IMR-90 (cell line): Measurements from ENCODE around the gene CBR4. TPM values are rescaled to one million over a fixed set of nuclear protein-coding genes. Genes with fewer than 3 reads are reported as not detected.
"Not testable (repeated sequence)": the region's sequence is repeated elsewhere in the genome, so short reads cannot be mapped to it uniquely, and the experiment has no call there.

Experiments
- ATAC-seq: fragments of 200-7000 bp; cut with Tn5 transposase; 2 replicates; pipeline ENCODE4 v1.9.1; 2020; ENCODE audit warnings: low read depth, mild to moderate bottlenecking, moderate library complexity
- BruUV-seq: library from RNA; stranded (reverse); fragments of 400-500 nt; replicated peaks from 2 replicates; lab custom pipeline; 2021; lab: Mats Ljungman, UMichigan
- CTCF ChIA-PET: fragments of 300-600 bp; formaldehyde crosslinking; extraction: SDS; loops from one replicate; lab custom pipeline; 2021; ENCODE audit warnings: antibody characterized with exemption; lab: Yijun Ruan, JAX
- POLR2A ChIA-PET: fragments of 300-600 bp; sonication (Branson Sonifier 250); formaldehyde crosslinking; loops from one replicate; lab custom pipeline; 2022; ENCODE audit warnings: antibody characterized with exemption; ENCODE audit not compliant: unreplicated experiment; lab: Charles Lee
- DNase-seq: peaks from one replicate; pipeline ENCODE4 v3.0.0; 2013
- H2AFZ ChIP-seq: replicated peaks from 2 replicates; pipeline ENCODE3; 2013; ENCODE audit warnings: low read length, mild to moderate bottlenecking; ENCODE audit not compliant: poor library complexity
- H2AK5ac ChIP-seq: 2 replicates; pipeline ENCODE4 v1.6.1; 2013; ENCODE audit warnings: low read depth, low read length, inconsistent platforms
- H2AK9ac ChIP-seq: replicated peaks from 2 replicates; pipeline ENCODE3; 2013; ENCODE audit warnings: mild to moderate bottlenecking, low read depth, low read length, moderate library complexity; ENCODE audit not compliant: poor library complexity
- H2BK120ac ChIP-seq: 2 replicates; pipeline ENCODE4 v1.6.1; 2013; ENCODE audit warnings: low read depth, low read length, inconsistent platforms
- H2BK15ac ChIP-seq: 3 replicates; pipeline ENCODE4 v1.6.1; 2013; ENCODE audit warnings: low read depth, low read length, inconsistent platforms
- H2BK20ac ChIP-seq: 2 replicates; pipeline ENCODE4 v1.6.1; 2013; ENCODE audit warnings: low read depth, mild to moderate bottlenecking, inconsistent platforms, low read length, moderate library complexity
- H2BK5ac ChIP-seq: 2 replicates; pipeline ENCODE4 v1.6.1; 2013; ENCODE audit warnings: mild to moderate bottlenecking, low read depth, low read length, inconsistent platforms; ENCODE audit not compliant: poor library complexity, severe bottlenecking
- H3K14ac ChIP-seq: replicated peaks from 2 replicates; pipeline ENCODE4 v1.6.1; 2013; ENCODE audit warnings: low read depth, low read length, inconsistent platforms
- H3K18ac ChIP-seq: 2 replicates; pipeline ENCODE4 v1.6.1; 2013; ENCODE audit warnings: low read depth, low read length, control low read depth
- H3K23ac ChIP-seq: 2 replicates; pipeline ENCODE4 v1.6.1; 2013; ENCODE audit warnings: low read depth, low read length, inconsistent platforms
- H3K27ac ChIP-seq: 2 replicates; pipeline ENCODE4 v1.5.1; 2013; ENCODE audit warnings: mild to moderate bottlenecking, control low read depth, low read length; ENCODE audit not compliant: insufficient read depth
- H3K27me3 ChIP-seq: 2 replicates; pipeline ENCODE4 v1.6.1; 2013; ENCODE audit warnings: low read length; ENCODE audit not compliant: control insufficient read depth, insufficient read depth
- H3K36me3 ChIP-seq: 2 replicates; pipeline ENCODE4 v1.6.1; 2013; ENCODE audit warnings: low read length, mixed read lengths; ENCODE audit not compliant: control insufficient read depth, insufficient read depth
- H3K4ac ChIP-seq: 2 replicates; pipeline ENCODE4 v1.6.1; 2013; ENCODE audit warnings: low read depth, low read length, inconsistent platforms
- H3K4me1 ChIP-seq: 2 replicates; pipeline ENCODE4 v1.6.1; 2013; ENCODE audit warnings: low read length, mixed read lengths; ENCODE audit not compliant: control insufficient read depth, insufficient read depth
- H3K4me2 ChIP-seq: 2 replicates; pipeline ENCODE4 v1.6.1; 2013; ENCODE audit warnings: low read depth, mild to moderate bottlenecking, control low read depth, low read length, moderate library complexity
- H3K4me3 ChIP-seq: 2 replicates; pipeline ENCODE4 v1.5.1; 2013; ENCODE audit warnings: low read depth, mild to moderate bottlenecking, control low read depth, low read length, moderate library complexity; ENCODE audit not compliant: insufficient read depth
- H3K56ac ChIP-seq: 2 replicates; pipeline ENCODE4 v1.6.1; 2013; ENCODE audit warnings: low read length, inconsistent platforms; ENCODE audit not compliant: insufficient read depth; ENCODE audit errors: extremely low read depth
- H3K79me1 ChIP-seq, 2 experiments: 2 replicates each; pipeline ENCODE4 v1.6.1; 2013; ENCODE audit warnings: low read length in 2 of 2, inconsistent platforms in 1 of 2, low read depth in 1 of 2
- H3K9ac ChIP-seq: 2 replicates; pipeline ENCODE4 v1.6.1; 2013; ENCODE audit warnings: low read depth, low read length, control low read depth
- H3K9me1 ChIP-seq: 2 replicates; pipeline ENCODE4 v1.6.1; 2013; ENCODE audit warnings: low read length, inconsistent platforms; ENCODE audit not compliant: insufficient read depth
- H3K9me3 ChIP-seq: 2 replicates; pipeline ENCODE4 v1.6.1; 2013; ENCODE audit warnings: low read length; ENCODE audit not compliant: control insufficient read depth, insufficient read depth
- H4K20me1 ChIP-seq: 2 replicates; pipeline ENCODE4 v1.6.1; 2013; ENCODE audit warnings: low read length, inconsistent platforms; ENCODE audit not compliant: insufficient read depth
- H4K5ac ChIP-seq: 2 replicates; pipeline ENCODE4 v1.6.1; 2013; ENCODE audit warnings: mild to moderate bottlenecking, low read depth, low read length, control low read depth
- H4K8ac ChIP-seq, 2 experiments: 2 replicates each; pipeline ENCODE4 v1.6.1; 2013; ENCODE audit warnings: low read depth in 2 of 2, low read length in 2 of 2, control low read depth in 1 of 2, inconsistent platforms in 1 of 2
- H4K91ac ChIP-seq: 2 replicates; pipeline ENCODE4 v1.6.1; 2013; ENCODE audit warnings: low read depth, low read length, inconsistent platforms; ENCODE audit not compliant: insufficient read depth
- MXI1 ChIP-seq: IDR thresholded peaks from 2 replicates; pipeline ENCODE4 v1.6.1; 2012; ENCODE audit warnings: low read depth, mild to moderate bottlenecking, low read length, moderate library complexity, borderline replicate concordance
- WGBS, 2 experiments: methylation state at CpG; one replicate each; pipeline versions ENCODE4 v1.1.5 to v1.1.7; 2013; ENCODE audit warnings: missing lambda C conversion rate in 2 of 2; ENCODE audit not compliant: insufficient read length in 1 of 2; ENCODE audit errors: extremely low coverage in 2 of 2; 5-methylcytosine and 5-hydroxymethylcytosine counted together
- dilution Hi-C: fragments of 300-500 bp; cut with HindIII; formaldehyde crosslinking; loops from one replicate; pipeline ENCODE4 v1.14.3; 2018; ENCODE audit warnings: low sequenced_read_pairs; ENCODE audit not compliant: unreplicated experiment
- in situ Hi-C: fragments of 300-500 bp; cut with MboI; formaldehyde crosslinking; loops from 3 replicates; pipeline ENCODE4 v1.14.3; 2019; ENCODE audit warnings: low sequenced_read_pairs, inconsistent platforms, mixed read lengths
- intact Hi-C: fragments of 100-400 bp; cut with micrococcal nuclease; formaldehyde crosslinking; loops from 2 replicates; pipeline ENCODE4 v1.10.0; 2022
- polyA plus RNA-seq, 3 experiments: library from polyadenylated mRNA; depleted of rRNA; stranded (reverse); fragments of >200 nt; gene quantifications; 2 replicates each; pipeline ENCODE4 v1.2.3, GENCODE V29; 2012; ENCODE audit warnings: low replicate concordance in 1 of 3
- total RNA-seq: library from RNA; depleted of rRNA; stranded (reverse); fragments of >200 nt; gene quantifications from 2 replicates; pipeline ENCODE4 v1.2.3, GENCODE V29; 2012

Gene CBR4
- total and polyA plus RNA-seq, 2 of the 4 experiments (the other 2 are of a cell fraction): 2.7 to 4.5 TPM

DNA sequence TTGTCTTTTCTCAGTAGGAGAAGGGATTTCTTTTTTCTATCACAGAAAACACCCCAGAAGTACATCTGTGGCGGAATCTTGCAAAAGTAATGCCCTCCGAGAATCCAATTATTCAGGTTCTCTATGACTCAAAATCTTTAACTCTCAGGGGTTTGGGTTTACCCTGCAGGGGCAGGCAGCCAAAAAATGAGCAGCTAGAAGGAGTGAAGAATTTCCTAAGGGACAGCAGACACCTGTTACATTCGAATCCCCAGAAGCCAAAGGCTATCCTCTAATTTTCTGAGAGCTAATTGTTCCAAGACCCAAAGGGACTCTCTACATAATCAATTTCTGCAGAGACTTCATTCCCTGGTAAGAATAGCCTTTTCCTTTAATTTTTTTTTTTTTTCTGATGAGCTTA is 27.5 kb upstream of the CBR4 start:
- Histone ChIP-seq H3K27ac (no peak overlapping the region), H2BK120ac (no peak overlapping the region), H3K14ac (no peak overlapping the region), H2BK5ac (no peak overlapping the region), H3K56ac (no peak overlapping the region), H3K79me1 (no peaks in the 10 kb centered on the region), H3K4ac (no peak overlapping the region), H3K9me3 (no peaks in the 10 kb centered on the region), H3K9ac (no peak overlapping the region), H2BK15ac (no peak overlapping the region), H4K20me1 (no peaks in the 10 kb centered on the region), H3K4me2 (no peak overlapping the region), H3K4me1 (no peaks in the 10 kb centered on the region), H2AK9ac (no peak overlapping the region), H4K5ac (no peak overlapping the region), H4K8ac (no peak overlapping the region), H2BK20ac (no peak overlapping the region), H3K18ac (no peak overlapping the region), H3K9me1 (no peaks in the 10 kb centered on the region), H3K27me3 (peaks cover 2% of the 10 kb centered on the region; the same call in 1 of the 2 replicates), H3K23ac (no peak overlapping the region), H2AFZ (no peak overlapping the region), H3K36me3 (no peaks in the 10 kb centered on the region), H2AK5ac (no peak overlapping the region), H3K4me3 (no peak overlapping the region), H4K91ac (no peak overlapping the region)
- DNase-seq: no peak
- ChIA-PET POLR2A (no interaction called here), CTCF (no interaction called here)
- dilution Hi-C loops: no loop called here
- in situ Hi-C loops: no loop called here
- intact Hi-C loops: loop anchor here (2.0 kb wide), 1 partner anchor 53 kb away; no protein-coding TSS in a partner anchor
- no TSS peak for BruUV-seq
- no peak for TF ChIP-seq MXI1
- WGBS, 2 experiments: no CpG with 5 or more reads among the region's 3 CpGs
- ATAC-seq: no peak

DNA sequence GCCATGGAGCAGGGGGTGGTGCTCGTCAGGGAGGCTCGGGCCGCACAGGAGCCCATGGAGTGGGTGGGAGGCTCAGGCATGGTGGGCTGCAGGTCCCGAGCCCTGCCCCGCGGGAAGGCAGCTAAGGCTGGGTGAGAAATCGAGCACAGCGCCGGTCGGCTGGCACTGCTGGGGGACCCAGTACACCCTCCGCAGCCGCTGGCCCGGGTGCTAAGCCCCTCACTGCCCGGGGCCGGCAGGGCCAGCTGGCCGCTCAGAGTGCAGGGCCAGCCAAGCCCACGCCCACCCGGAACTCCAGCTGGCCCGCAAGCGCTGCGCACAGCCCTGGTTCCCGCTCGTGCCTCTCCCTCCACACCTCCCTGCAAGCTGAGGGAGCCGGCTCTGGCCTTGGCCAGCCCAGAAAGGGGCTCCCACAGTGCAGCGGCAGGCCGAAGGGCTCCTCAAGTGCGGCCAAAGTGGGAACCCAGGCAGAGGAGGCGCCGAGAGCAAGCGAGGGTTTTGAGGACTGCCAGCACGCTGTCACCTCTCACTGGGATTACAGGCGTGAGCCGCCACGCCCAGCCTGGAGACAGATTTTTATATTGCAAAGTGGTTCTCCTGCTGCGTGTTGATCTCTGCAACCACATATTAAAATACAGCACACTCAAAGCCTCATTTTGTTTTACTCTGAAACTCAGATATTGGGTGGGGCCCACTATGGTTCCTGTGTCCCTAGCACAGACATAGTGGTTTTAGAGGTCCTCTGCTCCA is 26.0 kb upstream of the CBR4 start:
- H3K56ac ChIP-seq, H3K4me3 ChIP-seq, H3K9ac ChIP-seq, H2BK20ac ChIP-seq, H4K5ac ChIP-seq, in situ Hi-C loops, H3K14ac ChIP-seq, DNase-seq, H3K9me1 ChIP-seq, H2BK15ac ChIP-seq, ATAC-seq, H2BK5ac ChIP-seq, H3K4me2 ChIP-seq, H3K27me3 ChIP-seq, POLR2A ChIA-PET, dilution Hi-C loops, H3K27ac ChIP-seq, H3K79me1 ChIP-seq, H2AFZ ChIP-seq, H3K18ac ChIP-seq, BruUV-seq, H4K8ac ChIP-seq, CTCF ChIA-PET, H2AK5ac ChIP-seq, H2BK120ac ChIP-seq, H3K23ac ChIP-seq, H4K20me1 ChIP-seq, H3K4ac ChIP-seq, H3K4me1 ChIP-seq, H2AK9ac ChIP-seq, H3K9me3 ChIP-seq, H4K91ac ChIP-seq, H3K36me3 ChIP-seq: not testable (repeated sequence)
- intact Hi-C loops: loop anchor here (2.0 kb wide), 1 partner anchor 55 kb away; no protein-coding TSS in a partner anchor
- WGBS, 2 experiments: no CpG with 5 or more reads among the region's 35 CpGs
